AG04449 (cell line): ENCODE measurements around the gene CNNM4.

Source experiments
- CTCF ChIA-PET: fragments of 350-600 bp; formaldehyde crosslinking; extraction: SDS; loops from one replicate; lab custom pipeline; 2021; ENCODE audit warnings: antibody characterized with exemption; lab: Yijun Ruan, JAX
- POLR2A ChIA-PET: fragments of 400-600, 350-600 bp; formaldehyde crosslinking; extraction: SDS; loops from one replicate; lab custom pipeline; 2020; ENCODE audit warnings: antibody characterized with exemption, inconsistent platforms; lab: Yijun Ruan, JAX
- DNase-seq: peaks from one replicate; pipeline ENCODE4 v3.0.0-alpha.2; 2010; ENCODE audit warnings: low read depth, low spot score
- H3K4me3 ChIP-seq: 2 replicates; pipeline ENCODE4 v1.5.1; 2011; ENCODE audit warnings: low read depth, mild to moderate bottlenecking, control low read depth, low read length
- CTCF ChIP-seq: IDR thresholded peaks from one replicate; pipeline ENCODE4 v1.5.1; 2011; ENCODE audit warnings: mild to moderate bottlenecking, moderate library complexity, low read length, control low read depth, inconsistent platforms; ENCODE audit not compliant: insufficient read depth; ENCODE audit errors: missing control alignments

Gene CNNM4

DNA sequence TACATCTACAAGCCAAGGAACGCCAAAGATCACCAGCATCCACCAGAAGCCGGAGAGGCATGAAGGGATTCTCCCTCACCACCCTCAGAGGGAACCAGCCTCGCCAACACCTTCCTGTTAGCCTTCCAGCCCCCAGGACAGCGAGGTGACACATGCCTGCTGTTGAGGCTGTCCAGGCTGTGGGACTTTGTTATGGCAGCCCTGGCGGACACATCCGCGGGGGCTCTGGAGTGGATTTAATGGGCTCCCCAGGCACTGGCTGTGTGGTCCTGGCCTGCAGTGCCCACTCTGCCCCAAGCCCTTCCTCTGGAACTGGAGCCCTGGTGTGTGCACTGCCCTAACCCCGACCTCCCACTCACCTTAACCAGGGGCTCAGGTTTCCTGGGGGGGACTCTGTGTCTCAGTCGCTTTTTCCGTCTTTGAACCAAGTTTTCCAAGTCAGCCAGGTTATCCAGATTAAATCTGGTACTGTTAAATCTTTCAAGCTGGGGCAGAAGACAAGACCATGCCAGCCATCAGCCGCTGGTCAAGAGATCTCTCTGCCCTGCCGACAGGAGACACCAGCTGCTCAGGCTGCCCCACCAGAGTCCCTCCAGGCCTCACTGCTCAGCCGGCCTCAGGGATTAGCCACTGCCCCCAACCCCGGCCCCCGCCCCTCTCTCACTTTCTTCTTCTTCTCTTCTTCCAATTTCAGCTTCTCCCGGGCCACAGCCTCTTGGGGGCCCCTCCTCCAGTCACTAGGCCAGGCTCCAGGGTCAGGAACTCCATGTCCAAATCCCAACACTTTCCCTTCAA lies 81.2 kb downstream of the CNNM4 start:
- H3K4me3 ChIP-seq = no peak overlapping the region
- CTCF ChIA-PET = interaction anchor here (1.7 kb wide), 1 partner anchor 16 kb away, joined by 7 read pairs; the partner anchor contains the start of gene ANKRD39
- no peak for DNase-seq
- no peak for TF ChIP-seq CTCF
- POLR2A ChIA-PET = no interaction called here

DNA sequence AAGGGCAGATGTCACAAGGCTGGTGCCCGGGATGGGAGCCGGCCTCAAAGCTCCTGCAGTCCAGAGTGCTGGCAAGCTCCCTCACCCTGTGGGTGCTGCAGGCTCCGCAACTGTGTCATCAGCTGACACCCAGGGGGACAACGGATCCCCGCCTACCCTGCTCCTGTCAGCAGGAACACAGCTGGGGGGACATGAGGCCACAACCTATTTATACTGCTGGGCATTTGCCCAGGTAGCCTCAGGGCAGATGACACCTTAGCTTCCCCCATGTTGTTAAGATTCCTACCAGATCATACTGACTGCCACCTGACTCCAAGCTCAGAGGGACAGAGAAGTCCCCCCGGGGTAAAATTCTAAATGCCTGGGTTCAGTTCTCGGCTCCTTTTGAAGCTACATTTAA lies 81.9 kb downstream of the CNNM4 start:
- no peak for TF ChIP-seq CTCF
- no peak overlapping the region for H3K4me3 ChIP-seq
- no peak for DNase-seq
- ChIA-PET CTCF (interaction anchor here (0.6 to 1.7 kb wide), 3 partner anchors 11 to 26 kb away, joined by 3 to 7 read pairs (median 4); partner anchors contain the start of gene ANKRD39), POLR2A (interaction anchor here (0.6 kb wide), 1 partner anchor 140 kb away, joined by 4 read pairs; no protein-coding TSS in a partner anchor)

DNA sequence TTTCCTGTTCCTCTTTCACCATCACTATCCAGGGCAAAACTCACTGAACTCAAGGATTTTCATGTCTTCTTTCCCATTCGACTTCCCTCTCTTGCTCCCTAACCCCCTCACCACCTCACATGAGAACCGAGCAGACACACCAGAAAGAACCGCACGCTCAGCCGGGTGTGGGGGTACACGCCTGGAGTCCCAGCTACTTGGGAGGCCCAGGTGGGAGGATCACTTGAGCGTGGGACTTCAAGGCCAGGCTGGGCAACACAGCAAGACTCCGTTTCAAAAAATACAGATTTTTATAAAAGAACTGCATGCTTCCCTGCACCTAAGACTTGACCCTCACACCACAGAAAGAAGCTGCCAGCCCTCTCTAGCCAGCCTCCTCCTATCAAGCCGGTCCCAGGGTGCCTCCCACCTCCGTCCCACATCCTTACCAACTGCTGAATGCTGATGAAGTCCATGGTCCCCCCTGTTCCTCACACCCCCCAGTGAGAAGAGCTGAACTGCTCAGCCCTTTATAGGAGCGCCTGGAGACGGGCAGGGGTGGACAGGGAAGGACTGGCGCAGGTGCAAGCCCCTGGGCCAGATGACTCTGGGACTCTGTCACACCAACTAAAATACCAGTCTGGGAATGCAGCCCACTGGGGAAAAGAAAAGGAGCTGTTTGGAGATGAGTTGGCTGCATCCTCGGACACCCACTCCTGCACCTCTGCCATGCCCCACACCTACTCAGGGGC lies 83.0 kb downstream of the CNNM4 start, which contains the start of gene ANKRD23:
Gene ANKRD23 (minus strand): TSS at position 484 of the 731 bp plus-strand sequence. CDS start 29 bp downstream, at position 455.
- DNase-seq = no peak
- no peak for TF ChIP-seq CTCF
- no peak within 1 kb of the TSS for H3K4me3 ChIP-seq
- CTCF ChIA-PET = interaction anchor here (1.3 to 1.9 kb wide), 4 partner anchors 12 to 118 kb away, joined by 4 to 7 read pairs (median 4); partner anchors contain the start of gene ANKRD39
- POLR2A ChIA-PET = interaction anchor here (1.1 kb wide), 1 partner anchor 14 kb away, joined by 3 read pairs; the partner anchor contains the start of gene ANKRD39

DNA sequence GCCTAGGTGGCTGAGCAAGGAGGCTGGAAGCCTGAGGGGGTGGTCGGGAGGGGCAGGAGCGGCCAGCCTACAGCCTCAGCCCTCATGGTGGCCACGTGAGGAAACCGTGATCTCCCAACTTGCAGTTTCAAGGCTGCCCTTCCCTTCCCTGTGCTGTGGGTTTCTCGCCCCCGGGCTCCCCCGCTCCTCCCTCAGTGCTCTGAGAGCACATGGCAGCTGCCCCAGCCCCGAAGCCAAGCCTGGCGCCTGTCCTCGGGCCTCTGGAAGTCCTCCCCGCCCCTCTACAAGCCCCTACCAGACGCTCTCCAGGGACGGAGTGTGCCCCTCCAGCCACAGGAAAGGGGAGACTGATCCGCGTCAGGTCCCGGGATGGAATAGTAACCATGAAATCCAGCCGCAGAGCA lies 83.7 kb downstream of the CNNM4 start:
- no peak overlapping the region for H3K4me3 ChIP-seq
- ChIA-PET POLR2A (interaction anchor here (1.1 kb wide), 1 partner anchor 14 kb away, joined by 3 read pairs; the partner anchor contains the start of gene ANKRD39), CTCF (interaction anchor here (1.5 to 1.9 kb wide), 2 partner anchors 107 to 117 kb away, joined by 4 to 5 read pairs; no protein-coding TSS in a partner anchor)
- DNase-seq = no peak
- TF ChIP-seq CTCF = no peak

DNA sequence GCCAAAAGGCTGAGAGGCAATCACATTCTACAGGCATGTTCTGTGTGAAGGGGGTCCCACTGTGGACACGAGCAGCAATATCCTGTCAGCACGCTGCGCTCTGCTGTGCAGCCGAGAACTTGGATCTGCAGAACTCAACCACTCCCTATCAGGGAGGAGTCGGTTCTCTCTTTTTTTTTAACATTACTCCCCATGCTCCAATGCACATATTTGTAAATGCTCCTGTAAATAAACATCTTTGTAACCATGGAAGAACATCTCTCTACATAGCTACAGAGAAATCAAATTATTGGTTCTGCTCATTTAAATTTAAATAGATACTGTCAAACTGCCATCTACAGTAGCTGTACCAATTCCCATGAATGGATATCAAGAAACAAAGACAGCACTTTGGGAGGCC lies 86.1 kb downstream of the CNNM4 start:
- TF ChIP-seq CTCF = no peak
- ChIA-PET CTCF (interaction anchor here (1.2 kb wide), 1 partner anchor 10 kb away, joined by 10 read pairs; the partner anchor contains the start of gene ANKRD39), POLR2A (no interaction called here)
- DNase-seq = no peak
- H3K4me3 ChIP-seq = no peak overlapping the region
